Measurements from ENCODE around the gene PYGM. TPM values are rescaled to one million over a fixed set of nuclear protein-coding genes. Genes with fewer than 3 reads are reported as not detected.

PYGM gene
- total and polyA plus RNA-seq, 2 of the 13 experiments (the other 11 are each of a cell fraction or from before 2014, with no cell fraction given), result 0.11 to 0.12 TPM

- peak; percentile 53 for TF ChIP-seq RBFOX2 (IDR thresholded peaks at IDR 0.05; ENCODE audit: low read depth, low read length)
- no peak for TF ChIP-seq TBX3 (IDR thresholded peaks at IDR 0.05; ENCODE audit: borderline replicate concordance)
- no peak for TF ChIP-seq ZSCAN30 (CRISPR knock-in tag; IDR thresholded peaks at IDR 0.05)
- TF ChIP-seq ZNF558 (CRISPR knock-in tag; IDR thresholded peaks at IDR 0.05; ENCODE audit: borderline replicate concordance), result no peak
- TF ChIP-seq, protein P1, sequence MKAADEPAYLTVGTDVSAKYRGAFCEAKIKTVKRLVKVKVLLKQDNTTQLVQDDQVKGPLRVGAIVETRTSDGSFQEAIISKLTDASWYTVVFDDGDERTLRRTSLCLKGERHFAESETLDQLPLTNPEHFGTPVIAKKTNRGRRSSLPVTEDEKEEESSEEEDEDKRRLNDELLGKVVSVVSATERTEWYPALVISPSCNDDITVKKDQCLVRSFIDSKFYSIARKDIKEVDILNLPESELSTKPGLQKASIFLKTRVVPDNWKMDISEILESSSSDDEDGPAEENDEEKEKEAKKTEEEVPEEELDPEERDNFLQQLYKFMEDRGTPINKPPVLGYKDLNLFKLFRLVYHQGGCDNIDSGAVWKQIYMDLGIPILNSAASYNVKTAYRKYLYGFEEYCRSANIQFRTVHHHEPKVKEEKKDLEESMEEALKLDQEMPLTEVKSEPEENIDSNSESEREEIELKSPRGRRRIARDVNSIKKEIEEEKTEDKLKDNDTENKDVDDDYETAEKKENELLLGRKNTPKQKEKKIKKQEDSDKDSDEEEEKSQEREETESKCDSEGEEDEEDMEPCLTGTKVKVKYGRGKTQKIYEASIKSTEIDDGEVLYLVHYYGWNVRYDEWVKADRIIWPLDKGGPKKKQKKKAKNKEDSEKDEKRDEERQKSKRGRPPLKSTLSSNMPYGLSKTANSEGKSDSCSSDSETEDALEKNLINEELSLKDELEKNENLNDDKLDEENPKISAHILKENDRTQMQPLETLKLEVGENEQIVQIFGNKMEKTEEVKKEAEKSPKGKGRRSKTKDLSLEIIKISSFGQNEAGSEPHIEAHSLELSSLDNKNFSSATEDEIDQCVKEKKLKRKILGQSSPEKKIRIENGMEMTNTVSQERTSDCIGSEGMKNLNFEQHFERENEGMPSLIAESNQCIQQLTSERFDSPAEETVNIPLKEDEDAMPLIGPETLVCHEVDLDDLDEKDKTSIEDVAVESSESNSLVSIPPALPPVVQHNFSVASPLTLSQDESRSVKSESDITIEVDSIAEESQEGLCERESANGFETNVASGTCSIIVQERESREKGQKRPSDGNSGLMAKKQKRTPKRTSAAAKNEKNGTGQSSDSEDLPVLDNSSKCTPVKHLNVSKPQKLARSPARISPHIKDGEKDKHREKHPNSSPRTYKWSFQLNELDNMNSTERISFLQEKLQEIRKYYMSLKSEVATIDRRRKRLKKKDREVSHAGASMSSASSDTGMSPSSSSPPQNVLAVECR (CRISPR knock-in tag; IDR thresholded peaks at IDR 0.05; ENCODE audit: borderline replicate concordance), result no peak
- POLR2A ChIA-PET, result interaction anchor here (0.9 to 1.1 kb wide), 2 partner anchors 11 to 12 kb away, joined by 3 read pairs; no protein-coding TSS in a partner anchor
- DNase-seq (ENCODE audit: low spot score) (no peak), ATAC-seq (no peak), FAIRE-seq (no peak)
- 87% methylated on average over 6 of the region's 6 CpGs for WGBS (ENCODE audit: low lambda C conversion rate)
- H3K27ac ChIP-seq (ENCODE audit: extremely low read length, insufficient read depth, low read length), result no peak overlapping the region
- H3K4me3 ChIP-seq (replicated peaks in 1 of 3; ENCODE audit: insufficient read depth in 1 of 3, low read depth in 2 of 3, low read length in 3 of 3), result peak overlapping the region; percentile 94 to 98 (median 94); a peak in 5 of 6 replicates
- no TSS peak for BruUV-seq (replicated peaks)
- CTCF ChIA-PET (ENCODE audit: low intra/inter-chr PET ratio, low total read pairs), result no interaction called here
- H3K79me2 ChIP-seq (ENCODE audit: insufficient read depth, low read length), result peaks cover 57% of the 10 kb centered on the region
- H3K36me3 ChIP-seq (replicated peaks in 1 of 2; ENCODE audit: control insufficient read depth in 1 of 2, insufficient read depth in 2 of 2, low read length in 2 of 2), result peaks cover 29 to 58% of the 10 kb centered on the region in 2 experiments
- in situ Hi-C loops (cut with HindIII; ENCODE audit: extremely low pct_ligation_motif_present, low pct_unique_long_range_greater_than_20kb) (no loop called here), intact Hi-C loops (cut with micrococcal nuclease; ENCODE audit: unreplicated experiment) (no loop called here)
- H3K9me3 ChIP-seq (ENCODE audit: low read length), result no peaks in the 10 kb centered on the region
- peak overlapping the region; percentile 89 for H3K9ac ChIP-seq (ENCODE audit: insufficient read depth, low read depth, low read length)
- H3K27me3 ChIP-seq (ENCODE audit: control insufficient read depth in 1 of 2, insufficient read depth in 2 of 2, low read length in 2 of 2), result no peaks in the 10 kb centered on the region; a peak in 1 of 5 replicates
- peaks cover 52% of the 10 kb centered on the region for H3K4me1 ChIP-seq (ENCODE audit: insufficient read depth, low read length)
- peak overlapping the region; percentile 95 for H3K4me2 ChIP-seq (ENCODE audit: low read depth, low read length)
- peaks cover 61% of the 10 kb centered on the region for H4K20me1 ChIP-seq (ENCODE audit: insufficient read depth, low read length)
- H2AFZ ChIP-seq (ENCODE audit: low read length), result no peak overlapping the region
These were observed 16.7 kb upstream of the PYGM start for GRCh38 chr11:64776425-64776824.

Data from HepG2 (cell line).